CD4-positive, CD25-positive, alpha-beta regulatory T cell (primary cell): ENCODE data around the gene AP2B1. TPM values are rescaled to one million over a fixed set of nuclear protein-coding genes. Genes with fewer than 3 reads are reported as not detected.
A peak's percentile ranks its signal among the peaks of the same experiment; 100 is the strongest.
"Not testable (repeated sequence)": the region's sequence is repeated elsewhere in the genome, so short reads cannot be mapped to it uniquely, and the experiment has no call there.

Experiments used
- ATAC-seq, 2 donors: fragments of 150-1000 bp; cut with Tn5 transposase; one replicate each; pipeline ENCODE4 v1.10.0; 2021; ENCODE audit warnings: low read depth in 2 of 2, moderate number of reproducible peaks in 2 of 2, moderate library complexity in 1 of 2
- DNase-seq, 3 donors: peaks; one replicate each; pipeline versions ENCODE4 v3.0.0 to v3.0.0-alpha.2; 2012 to 2022; ENCODE audit warnings: mixed read lengths in 1 of 3
- H3K27ac ChIP-seq: one replicate; pipeline ENCODE4 v1.7.0; 2013; ENCODE audit warnings: mild to moderate bottlenecking, low read length; ENCODE audit not compliant: insufficient read depth, poor library complexity, severe bottlenecking
- H3K27me3 ChIP-seq: one replicate; pipeline ENCODE4 v1.7.0; 2013; ENCODE audit warnings: low read length; ENCODE audit not compliant: control insufficient read depth, insufficient read depth
- H3K36me3 ChIP-seq: one replicate; pipeline ENCODE4 v1.7.0; 2013; ENCODE audit warnings: mild to moderate bottlenecking, low read length, moderate library complexity; ENCODE audit not compliant: control insufficient read depth, insufficient read depth
- H3K4me1 ChIP-seq: 2 replicates; pipeline ENCODE4 v1.7.0; 2013; ENCODE audit warnings: mild to moderate bottlenecking, low read length; ENCODE audit not compliant: insufficient read depth, control insufficient read depth, poor library complexity, severe bottlenecking
- H3K4me3 ChIP-seq: one replicate; pipeline ENCODE4 v1.7.0; 2013; ENCODE audit warnings: low read depth, mild to moderate bottlenecking, low read length, moderate library complexity
- H3K9me3 ChIP-seq, 2 experiments: 1 replicate in 1 of 2; 2 replicates in 1 of 2; pipeline ENCODE4 v1.7.0; 2013; ENCODE audit warnings: low read length in 2 of 2, mild to moderate bottlenecking in 1 of 2, moderate library complexity in 1 of 2; ENCODE audit not compliant: control insufficient read depth in 2 of 2
- H3K27ac Mint-ChIP-seq, 3 donors: one replicate each; pipeline ENCODE4 v1.8.0; 2020 to 2022; ENCODE audit warnings: mild to moderate bottlenecking in 3 of 3, mixed read lengths in 3 of 3, moderate library complexity in 2 of 3
- H3K27me3 Mint-ChIP-seq: one replicate; pipeline ENCODE4 v1.8.0; 2022; ENCODE audit warnings: mild to moderate bottlenecking, mixed read lengths
- H3K36me3 Mint-ChIP-seq: one replicate; pipeline ENCODE4 v1.8.0; 2020; ENCODE audit warnings: mixed read lengths
- H3K4me1 Mint-ChIP-seq, 4 donors: one replicate each; pipeline ENCODE4 v1.8.0; 2020 to 2022; ENCODE audit warnings: mixed read lengths in 4 of 4, mild to moderate bottlenecking in 1 of 4
- H3K4me3 Mint-ChIP-seq, 4 donors: one replicate each; pipeline ENCODE4 v1.8.0; 2020 to 2022; ENCODE audit warnings: mild to moderate bottlenecking in 4 of 4, mixed read lengths in 4 of 4, moderate library complexity in 3 of 4
- H3K9me3 Mint-ChIP-seq, 7 donors: one replicate each; pipeline ENCODE4 v1.8.0; 2020 to 2022; ENCODE audit warnings: mixed read lengths in 7 of 7, mild to moderate bottlenecking in 3 of 7, moderate library complexity in 2 of 7
- polyA plus RNA-seq, 4 donors: library from polyadenylated mRNA; unstranded; fragments of 300-500 nt; fragmentation: Illumina TruSeq; gene quantifications; one replicate each; pipeline ENCODE4 v1.2.3, GENCODE V29; 2021
- total RNA-seq: library from RNA; stranded (reverse); gene quantifications from one replicate; pipeline ENCODE4 v1.2.3, GENCODE V29; 2022

Gene AP2B1
- total and polyA plus RNA-seq, 5 donors from 2014 or later = 59.8 to 133 (median 85.3) TPM

- no peak overlapping the region for H3K4me3 ChIP-seq
- peaks cover 0 to 9% (median 0%) of the 10 kb centered on the region in 4 donors for H3K4me1 Mint-ChIP-seq
- H3K27ac ChIP-seq = no peak overlapping the region
- peak overlapping the region in 1 of 3 donors; percentile 15 for H3K27ac Mint-ChIP-seq
- no peaks in the 10 kb centered on the region for H3K9me3 ChIP-seq
- ATAC-seq (peak; percentile 74 to 85), DNase-seq (peak; percentile 60 to 80 (median 77))
- peaks cover 19% of the 10 kb centered on the region for H3K27me3 ChIP-seq
- peaks cover 0 to 3% (median 0%) of the 10 kb centered on the region in 7 donors for H3K9me3 Mint-ChIP-seq
- H3K4me3 Mint-ChIP-seq = no peak overlapping the region
- no peaks in the 10 kb centered on the region for H3K36me3 ChIP-seq
- no peaks in the 10 kb centered on the region for H3K36me3 Mint-ChIP-seq
- H3K27me3 Mint-ChIP-seq = peaks cover 66% of the 10 kb centered on the region
- peaks cover 9% of the 10 kb centered on the region for H3K4me1 ChIP-seq
Measured at GRCh38 chr17:35747540-35748017, 160.5 kb downstream of the AP2B1 start.

DNA sequence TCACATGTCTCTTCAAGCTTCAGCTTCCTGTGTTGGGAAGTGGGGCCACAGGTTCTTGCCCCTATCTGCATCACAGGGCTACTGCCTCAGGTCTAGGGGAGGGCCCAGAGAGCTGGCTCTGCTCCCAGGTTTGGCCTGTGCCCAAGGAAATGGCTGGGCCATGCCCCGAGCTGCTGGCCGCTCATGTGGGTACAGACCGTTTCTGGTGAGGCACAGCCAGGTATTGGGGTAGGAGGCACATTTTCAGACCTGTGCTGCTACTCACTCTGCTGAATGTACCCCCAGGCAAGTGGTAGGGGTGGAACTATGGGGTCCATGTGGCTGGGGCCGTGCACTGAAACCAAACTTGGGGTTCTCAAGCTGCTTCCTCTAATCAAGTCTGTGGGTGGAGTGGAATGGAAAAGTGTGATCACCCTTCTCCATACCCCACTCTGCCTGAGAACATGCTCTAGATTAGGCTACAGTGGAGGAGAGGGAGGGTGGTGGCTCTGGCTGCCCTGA lies 161.3 kb downstream of the AP2B1 start:
- Histone ChIP-seq H3K4me3 (no peak overlapping the region), H3K27ac (no peak overlapping the region), H3K4me1 (peaks cover 9% of the 10 kb centered on the region), H3K36me3 (no peaks in the 10 kb centered on the region), H3K9me3 (no peaks in the 10 kb centered on the region), H3K27me3 (peaks cover 19% of the 10 kb centered on the region)
- ATAC-seq = no peak
- peaks cover 64% of the 10 kb centered on the region for H3K27me3 Mint-ChIP-seq
- H3K36me3 Mint-ChIP-seq = no peaks in the 10 kb centered on the region
- no peak overlapping the region for H3K4me3 Mint-ChIP-seq
- peaks cover 0 to 9% (median 0%) of the 10 kb centered on the region in 4 donors for H3K4me1 Mint-ChIP-seq
- H3K27ac Mint-ChIP-seq = no peak overlapping the region
- H3K9me3 Mint-ChIP-seq = peaks cover 0 to 3% (median 0%) of the 10 kb centered on the region in 7 donors
- DNase-seq = no peak

GRCh38 chr17:35748979-35749378 lies 161.9 kb downstream of the AP2B1 start:
- ATAC-seq (no peak), DNase-seq (no peak)
- Histone ChIP-seq H3K4me3 (no peak overlapping the region), H3K27ac (no peak overlapping the region), H3K36me3 (no peaks in the 10 kb centered on the region), H3K9me3 (no peaks in the 10 kb centered on the region), H3K27me3 (peaks cover 19% of the 10 kb centered on the region), H3K4me1 (peaks cover 9% of the 10 kb centered on the region)
- Mint-ChIP-seq H3K4me1 (peaks cover 0 to 9% (median 0%) of the 10 kb centered on the region in 4 donors), H3K9me3 (no peaks in the 10 kb centered on the region), H3K4me3 (peak overlapping the region in 1 of 4 donors; percentile 48), H3K27me3 (peaks cover 61% of the 10 kb centered on the region), H3K36me3 (no peaks in the 10 kb centered on the region), H3K27ac (no peak overlapping the region)

- H3K27me3 Mint-ChIP-seq = peaks cover 61% of the 10 kb centered on the region
- no peaks in the 10 kb centered on the region for H3K9me3 Mint-ChIP-seq
- Histone ChIP-seq H3K9me3 (no peaks in the 10 kb centered on the region), H3K27ac (no peak overlapping the region), H3K4me1 (peaks cover 9% of the 10 kb centered on the region), H3K27me3 (peaks cover 19% of the 10 kb centered on the region), H3K4me3 (no peak overlapping the region), H3K36me3 (no peaks in the 10 kb centered on the region)
- DNase-seq = no peak
- no peaks in the 10 kb centered on the region for H3K36me3 Mint-ChIP-seq
- H3K4me3 Mint-ChIP-seq = no peak overlapping the region
- H3K27ac Mint-ChIP-seq = no peak overlapping the region
- peaks cover 0 to 9% (median 0%) of the 10 kb centered on the region in 4 donors for H3K4me1 Mint-ChIP-seq
- ATAC-seq = no peak
Measured at GRCh38 chr17:35749560-35750412, 162.7 kb downstream of the AP2B1 start.

- Mint-ChIP-seq H3K4me1 (peaks cover 0 to 9% (median 0%) of the 10 kb centered on the region in 4 donors), H3K4me3 (no peak overlapping the region), H3K27ac (no peak overlapping the region), H3K27me3 (peaks cover 61% of the 10 kb centered on the region), H3K9me3 (no peaks in the 10 kb centered on the region), H3K36me3 (no peaks in the 10 kb centered on the region)
- H3K4me3 ChIP-seq = no peak overlapping the region
- H3K27me3 ChIP-seq = peaks cover 19% of the 10 kb centered on the region
- DNase-seq = no peak
- H3K36me3 ChIP-seq = no peaks in the 10 kb centered on the region
- no peak overlapping the region for H3K27ac ChIP-seq
- no peak for ATAC-seq
- peaks cover 9% of the 10 kb centered on the region for H3K4me1 ChIP-seq
- no peaks in the 10 kb centered on the region for H3K9me3 ChIP-seq
Measured at GRCh38 chr17:35750526-35751395, 163.6 kb downstream of the AP2B1 start.

GRCh38 chr17:35751541-35751940 lies 164.4 kb downstream of the AP2B1 start:
- H3K27me3 ChIP-seq = peaks cover 19% of the 10 kb centered on the region
- not testable (repeated sequence) for H3K4me3 Mint-ChIP-seq

DNA sequence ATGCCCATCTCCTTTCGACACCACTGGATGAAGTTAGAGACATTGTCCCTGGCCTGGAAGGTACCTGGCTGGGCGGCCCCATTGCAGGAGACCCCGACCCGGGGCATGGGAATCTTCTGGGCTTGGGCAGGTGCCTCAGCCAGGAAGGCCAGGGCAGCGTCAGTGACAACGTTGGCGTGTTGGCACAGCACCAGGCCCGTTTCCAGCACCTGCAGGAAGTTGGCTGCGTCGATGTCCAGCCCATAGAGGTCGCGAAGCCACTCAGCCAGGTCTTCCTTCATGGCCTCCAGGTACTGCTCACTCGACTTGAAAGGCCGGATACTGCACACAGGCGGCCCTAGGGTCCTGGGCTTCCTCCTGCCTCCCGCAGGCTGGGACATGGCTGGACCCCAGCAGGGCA lies 165.3 kb downstream of the AP2B1 start:
- H3K4me1 ChIP-seq = peaks cover 5% of the 10 kb centered on the region
- no peaks in the 10 kb centered on the region for H3K9me3 Mint-ChIP-seq
- peaks cover 0 to 9% (median 0%) of the 10 kb centered on the region in 4 donors for H3K4me1 Mint-ChIP-seq
- ATAC-seq = no peak
- no peaks in the 10 kb centered on the region for H3K36me3 Mint-ChIP-seq
- no peak overlapping the region for H3K4me3 Mint-ChIP-seq
- H3K27me3 Mint-ChIP-seq = peaks cover 52% of the 10 kb centered on the region
- no peak for DNase-seq
- no peak overlapping the region for H3K27ac ChIP-seq
- no peak overlapping the region for H3K4me3 ChIP-seq
- H3K9me3 ChIP-seq = no peaks in the 10 kb centered on the region
- no peak overlapping the region for H3K27ac Mint-ChIP-seq
- H3K27me3 ChIP-seq = peaks cover 19% of the 10 kb centered on the region
- no peaks in the 10 kb centered on the region for H3K36me3 ChIP-seq

More at GRCh38 chr17:35751541-35751940, 164.4 kb downstream of the AP2B1 start:
- H3K36me3 Mint-ChIP-seq, H3K4me3 ChIP-seq, H3K36me3 ChIP-seq, H3K9me3 Mint-ChIP-seq, H3K27ac ChIP-seq, H3K4me1 ChIP-seq, H3K4me1 Mint-ChIP-seq, H3K9me3 ChIP-seq, H3K27ac Mint-ChIP-seq, DNase-seq, ATAC-seq: not testable (repeated sequence)
- H3K27me3 Mint-ChIP-seq = peaks cover 57% of the 10 kb centered on the region
